Upper lobe of left lung (tissue), 4 donors: ENCODE results near the gene GRID1.

ENCODE experiments used
- EP300 ChIP-seq, 4 donors: sonication (generic); formaldehyde crosslinking; IDR thresholded peaks; one replicate each; pipeline ENCODE4 v1.5.1; 2017; ENCODE audit warnings: antibody characterized with exemption in 4 of 4, control low read depth in 2 of 4
- POLR2AphosphoS5 ChIP-seq, 2 donors: sonication (generic); formaldehyde crosslinking; IDR thresholded peaks; one replicate each; pipeline ENCODE4 v1.5.1; 2017; ENCODE audit warnings: antibody characterized with exemption in 2 of 2
- TF ChIP-seq, protein P1 (sequence below), 6 experiments: fragments of 450-650 bp in 4 of 6; fragments of 200-600 bp in 2 of 6; sonication (generic) in 2 of 6; IDR thresholded peaks; one replicate each; pipeline ENCODE4 v1.5.1; 2016 to 2019; ENCODE audit warnings: antibody characterized with exemption in 6 of 6

DNA sequence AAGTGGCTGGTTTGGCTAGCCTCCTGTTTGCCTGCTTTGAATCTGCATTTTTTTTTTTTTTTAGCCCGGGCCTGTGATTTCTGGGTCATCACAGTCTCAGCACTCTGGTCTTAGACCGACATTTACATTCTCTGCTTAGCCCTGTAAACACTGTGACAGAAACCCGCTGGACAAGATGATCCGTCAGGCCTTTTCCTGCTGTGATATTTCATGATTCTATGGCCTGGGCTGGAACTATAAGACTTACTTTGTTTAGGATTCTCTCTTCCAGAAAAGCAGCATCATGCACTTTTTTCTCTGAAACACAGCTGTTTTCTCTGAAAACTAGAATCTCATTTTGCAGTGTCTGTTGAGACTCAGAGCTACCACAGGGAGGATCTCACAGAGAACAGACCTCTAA is 705.5 kb downstream of the GRID1 start:
- TF ChIP-seq, protein P1, sequence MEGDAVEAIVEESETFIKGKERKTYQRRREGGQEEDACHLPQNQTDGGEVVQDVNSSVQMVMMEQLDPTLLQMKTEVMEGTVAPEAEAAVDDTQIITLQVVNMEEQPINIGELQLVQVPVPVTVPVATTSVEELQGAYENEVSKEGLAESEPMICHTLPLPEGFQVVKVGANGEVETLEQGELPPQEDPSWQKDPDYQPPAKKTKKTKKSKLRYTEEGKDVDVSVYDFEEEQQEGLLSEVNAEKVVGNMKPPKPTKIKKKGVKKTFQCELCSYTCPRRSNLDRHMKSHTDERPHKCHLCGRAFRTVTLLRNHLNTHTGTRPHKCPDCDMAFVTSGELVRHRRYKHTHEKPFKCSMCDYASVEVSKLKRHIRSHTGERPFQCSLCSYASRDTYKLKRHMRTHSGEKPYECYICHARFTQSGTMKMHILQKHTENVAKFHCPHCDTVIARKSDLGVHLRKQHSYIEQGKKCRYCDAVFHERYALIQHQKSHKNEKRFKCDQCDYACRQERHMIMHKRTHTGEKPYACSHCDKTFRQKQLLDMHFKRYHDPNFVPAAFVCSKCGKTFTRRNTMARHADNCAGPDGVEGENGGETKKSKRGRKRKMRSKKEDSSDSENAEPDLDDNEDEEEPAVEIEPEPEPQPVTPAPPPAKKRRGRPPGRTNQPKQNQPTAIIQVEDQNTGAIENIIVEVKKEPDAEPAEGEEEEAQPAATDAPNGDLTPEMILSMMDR (IDR thresholded peaks at IDR 0.05), result no peak
- TF ChIP-seq POLR2AphosphoS5 (IDR thresholded peaks at IDR 0.05) (no peak), EP300 (IDR thresholded peaks at IDR 0.05) (no peak)
